Kidney (tissue), 14 donors: ENCODE results near the gene NKPD1. TPM values are rescaled to one million over a fixed set of nuclear protein-coding genes. Genes with fewer than 3 reads are reported as not detected.
A peak's percentile ranks its signal among the peaks of the same experiment; 100 is the strongest.

Source experiments
- DNase-seq, 5 donors: peaks; one replicate each; pipeline ENCODE4 v3.0.0-alpha.2; 2013 to 2020
- FAIRE-seq: peaks from 2 replicates; lab custom pipeline; 2012; peaks lifted over from hg19 to GRCh38; lab: Jason Lieb, UNC
- H3K27ac ChIP-seq, 2 donors: one replicate each; pipeline ENCODE4 v1.7.0; 2013; ENCODE audit warnings: low read depth in 2 of 2, low read length in 2 of 2, inconsistent platforms in 1 of 2
- H3K27me3 ChIP-seq: one replicate; pipeline ENCODE4 v1.7.1; 2013; ENCODE audit warnings: low read length, inconsistent platforms; ENCODE audit not compliant: control insufficient read depth, insufficient read depth
- H3K36me3 ChIP-seq, 3 donors: one replicate each; pipeline versions ENCODE4 v1.7.0 to v1.7.1; 2013; ENCODE audit warnings: low read length in 3 of 3, control low read depth in 1 of 3, inconsistent platforms in 1 of 3; ENCODE audit not compliant: insufficient read depth in 3 of 3, control insufficient read depth in 2 of 3
- H3K4me1 ChIP-seq, 3 donors: one replicate each; pipeline versions ENCODE4 v1.7.0 to v1.7.1; 2013; ENCODE audit warnings: low read length in 3 of 3, inconsistent platforms in 1 of 3, low read depth in 1 of 3; ENCODE audit not compliant: control insufficient read depth in 2 of 3, insufficient read depth in 2 of 3
- H3K4me3 ChIP-seq, 3 donors: one replicate each; pipeline versions ENCODE4 v1.7.0 to v1.8.1; 2013; ENCODE audit warnings: low read length in 3 of 3, control low read depth in 1 of 3, inconsistent platforms in 1 of 3
- H3K9ac ChIP-seq, 3 donors: one replicate each; pipeline versions ENCODE4 v1.7.0 to v1.7.1; 2013; ENCODE audit warnings: low read length in 3 of 3, control low read depth in 1 of 3, inconsistent platforms in 1 of 3
- H3K9me3 ChIP-seq, 3 donors: one replicate each; pipeline versions ENCODE4 v1.7.0 to v1.7.1; 2013; ENCODE audit warnings: low read length in 3 of 3, control low read depth in 1 of 3, inconsistent platforms in 1 of 3; ENCODE audit not compliant: control insufficient read depth in 2 of 3, insufficient read depth in 1 of 3
- intact Hi-C: fragments of 100-400 bp; cut with DNase I; formaldehyde crosslinking; loops from one replicate; pipeline ENCODE4 v1.11.1; 2022
- polyA plus RNA-seq: library from polyadenylated mRNA; stranded (reverse); fragments of 350-450 nt; fragmentation: Illumina TruSeq; extraction: RNeasy Lipid Tissue Mini Kit (QIAGEN cat#74804); gene quantifications from one replicate; pipeline ENCODE4 v1.2.3, GENCODE V29; 2014; ENCODE audit warnings: low read depth, low replicate concordance; ENCODE audit not compliant: insufficient read depth
- total RNA-seq: library from RNA; stranded (reverse); fragmentation: NEBNext Ultra II Directional; extraction: Animal tissue kit (Norgen Biotek cat#: 25700); gene quantifications from one replicate; pipeline ENCODE4 v1.2.1, GENCODE V29; 2021
- TF ChIP-seq, protein P1 (sequence below): IDR thresholded peaks from 3 replicates; pipeline ENCODE4 v1.5.1; 2012; ENCODE audit warnings: mild to moderate bottlenecking, moderate library complexity, borderline replicate concordance; ENCODE audit not compliant: insufficient read depth; ENCODE audit errors: extremely low read depth
- donor health status: control.
- donor health status: control.
- donor health status: control.
- donor health status: control.
- donor health status: control.
- donor health status: DM: yes; HTN: yes; CAD: no.
- donor health status: Normal renal cell carcinoma (clear cell type).

The NKPD1 gene
- total and polyA plus RNA-seq, 2 donors from 2014 or later = 0.09 TPM; not detected in 1

DNA sequence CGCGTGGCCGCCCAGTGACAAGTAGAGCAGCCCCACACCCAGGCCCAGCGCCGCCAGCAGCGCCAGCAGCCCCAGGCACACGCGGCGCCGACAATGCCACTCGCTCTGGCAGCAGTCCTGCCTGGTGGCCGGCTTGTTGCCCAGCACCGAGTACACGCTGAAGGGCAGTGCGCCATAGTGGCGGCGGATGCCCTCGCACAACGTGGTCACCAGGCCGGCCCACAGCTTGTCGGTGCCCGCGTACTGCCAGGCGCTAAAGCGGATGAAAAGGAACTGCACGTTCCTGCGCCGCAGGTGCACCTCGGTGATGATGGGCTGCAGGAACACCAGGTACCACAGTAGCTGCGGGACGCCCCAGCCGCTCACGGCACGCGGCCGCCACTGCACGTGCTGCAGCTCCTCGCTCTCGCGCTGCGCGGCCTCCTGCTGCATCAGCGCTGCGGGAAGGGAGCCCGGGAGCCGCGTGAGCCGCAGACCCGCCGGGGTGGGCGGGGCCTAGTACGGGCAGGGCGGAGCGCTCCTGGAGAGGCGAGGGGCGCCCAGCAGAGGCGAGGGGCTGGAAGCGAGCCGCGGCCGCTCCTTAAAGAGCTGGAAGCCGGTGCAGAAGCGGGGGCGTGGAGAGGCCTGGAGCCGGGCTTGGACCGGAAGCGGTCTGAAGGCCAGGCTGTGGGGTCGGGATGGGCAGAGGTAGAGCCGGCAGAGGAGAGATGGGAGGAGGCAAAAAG lies 7.3 kb downstream of the NKPD1 start:
- no peak for FAIRE-seq
- TF ChIP-seq, protein P1, sequence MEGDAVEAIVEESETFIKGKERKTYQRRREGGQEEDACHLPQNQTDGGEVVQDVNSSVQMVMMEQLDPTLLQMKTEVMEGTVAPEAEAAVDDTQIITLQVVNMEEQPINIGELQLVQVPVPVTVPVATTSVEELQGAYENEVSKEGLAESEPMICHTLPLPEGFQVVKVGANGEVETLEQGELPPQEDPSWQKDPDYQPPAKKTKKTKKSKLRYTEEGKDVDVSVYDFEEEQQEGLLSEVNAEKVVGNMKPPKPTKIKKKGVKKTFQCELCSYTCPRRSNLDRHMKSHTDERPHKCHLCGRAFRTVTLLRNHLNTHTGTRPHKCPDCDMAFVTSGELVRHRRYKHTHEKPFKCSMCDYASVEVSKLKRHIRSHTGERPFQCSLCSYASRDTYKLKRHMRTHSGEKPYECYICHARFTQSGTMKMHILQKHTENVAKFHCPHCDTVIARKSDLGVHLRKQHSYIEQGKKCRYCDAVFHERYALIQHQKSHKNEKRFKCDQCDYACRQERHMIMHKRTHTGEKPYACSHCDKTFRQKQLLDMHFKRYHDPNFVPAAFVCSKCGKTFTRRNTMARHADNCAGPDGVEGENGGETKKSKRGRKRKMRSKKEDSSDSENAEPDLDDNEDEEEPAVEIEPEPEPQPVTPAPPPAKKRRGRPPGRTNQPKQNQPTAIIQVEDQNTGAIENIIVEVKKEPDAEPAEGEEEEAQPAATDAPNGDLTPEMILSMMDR = no peak
- Histone ChIP-seq H3K9ac (no peak overlapping the region), H3K4me3 (peak overlapping the region in 1 of 3 donors; percentile 16), H3K9me3 (no peaks in the 10 kb centered on the region), H3K27me3 (peaks cover 12% of the 10 kb centered on the region), H3K27ac (no peak overlapping the region), H3K4me1 (peaks cover 0 to 18% (median 0%) of the 10 kb centered on the region in 3 donors), H3K36me3 (no peaks in the 10 kb centered on the region)
- peak; percentile 60 to 76 (median 75) for DNase-seq
- intact Hi-C loops = no loop called here

DNA sequence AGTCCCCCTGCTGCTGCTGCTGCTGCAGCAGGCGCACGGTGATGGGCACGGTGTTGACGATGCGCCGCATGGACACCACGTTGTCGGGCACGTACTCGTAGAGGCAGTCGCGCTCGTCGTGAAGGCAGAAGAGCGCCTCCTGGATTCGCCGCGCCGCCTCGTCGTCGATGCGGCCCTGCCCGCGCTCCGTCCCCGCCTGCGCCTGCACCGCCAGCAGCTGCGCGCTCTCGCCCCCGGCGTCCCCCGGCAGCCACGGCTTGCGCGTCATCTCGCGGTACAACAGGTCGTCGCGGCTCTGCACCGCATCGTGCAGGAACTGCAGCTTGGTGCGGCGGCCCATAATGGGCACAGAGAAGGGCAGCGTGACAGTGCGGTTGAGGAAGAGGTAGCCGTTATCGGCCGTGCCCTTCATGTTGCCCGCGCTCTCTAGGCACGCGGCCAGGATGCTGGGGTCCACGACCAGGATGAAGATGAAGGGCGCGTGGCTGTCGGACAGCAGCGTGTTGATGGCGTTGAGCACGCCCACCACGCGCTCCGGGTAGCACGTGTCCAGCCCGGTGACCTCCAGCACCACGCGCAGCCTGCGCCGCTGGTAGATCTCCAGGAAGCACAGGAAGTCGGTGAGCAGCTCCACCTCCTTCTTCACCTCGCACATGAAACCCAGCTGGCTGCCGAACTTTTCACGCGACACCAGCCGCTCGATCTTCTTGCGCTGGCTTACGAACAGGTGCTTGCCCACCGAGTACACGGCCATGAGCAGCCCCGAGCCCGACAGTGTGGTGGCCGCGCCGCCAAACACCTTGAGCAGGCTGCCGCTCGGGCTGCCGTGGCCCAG lies 8.1 kb downstream of the NKPD1 start:
- no peak overlapping the region for H3K4me3 ChIP-seq
- FAIRE-seq = no peak
- intact Hi-C loops = no loop called here

DNA sequence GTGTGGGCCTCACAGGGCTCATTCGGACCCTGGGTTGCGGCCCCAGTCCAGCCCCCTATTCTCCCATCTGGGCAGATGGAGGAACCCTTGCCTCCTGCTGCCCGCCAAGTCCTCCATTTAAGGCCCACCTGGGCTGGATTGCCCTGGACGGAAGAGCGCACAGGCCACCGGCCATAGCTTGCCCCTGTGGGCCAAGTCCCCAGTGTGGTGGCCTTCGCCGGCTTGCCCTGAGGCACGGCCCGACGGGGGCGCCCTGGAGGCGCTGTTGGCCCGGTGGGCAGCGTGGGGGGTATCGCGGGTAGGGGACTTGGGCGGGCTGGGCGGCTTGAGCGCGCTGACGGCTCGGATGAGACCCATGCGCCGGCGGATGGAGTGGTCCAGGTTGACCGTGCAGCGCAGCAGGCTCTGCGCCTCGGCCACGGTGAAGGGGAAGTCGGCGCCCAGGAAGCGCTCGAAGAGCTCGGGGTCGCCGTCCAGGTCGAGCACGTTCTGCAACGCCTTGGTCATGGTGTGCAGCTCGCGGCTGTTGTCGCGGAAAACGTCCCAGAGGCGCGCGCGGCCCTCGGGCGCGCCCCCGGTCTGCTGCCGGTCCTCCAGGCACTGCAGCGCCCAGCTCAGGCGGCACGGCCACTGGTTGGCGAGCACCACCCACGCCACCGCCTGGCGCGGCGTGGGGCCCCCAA lies 8.8 kb downstream of the NKPD1 start:
- TF ChIP-seq, protein P1 = no peak
- Histone ChIP-seq H3K9me3 (no peaks in the 10 kb centered on the region), H3K4me3 (no peak overlapping the region), H3K9ac (no peak overlapping the region), H3K4me1 (peaks cover 0 to 18% (median 0%) of the 10 kb centered on the region in 3 donors), H3K27ac (no peak overlapping the region), H3K27me3 (peaks cover 12% of the 10 kb centered on the region), H3K36me3 (no peaks in the 10 kb centered on the region)
- peak in 1 of 5 donors; percentile 52 for DNase-seq
- FAIRE-seq = no peak
- intact Hi-C loops = no loop called here

More for the DNA sequence above, 8.1 kb downstream of the NKPD1 start:
- TF ChIP-seq, protein P1 = no peak
- Histone ChIP-seq H3K27ac (no peak overlapping the region), H3K36me3 (no peaks in the 10 kb centered on the region), H3K9ac (no peak overlapping the region), H3K27me3 (peaks cover 12% of the 10 kb centered on the region), H3K4me1 (peaks cover 0 to 18% (median 0%) of the 10 kb centered on the region in 3 donors), H3K9me3 (no peaks in the 10 kb centered on the region)
- DNase-seq = peak in 4 of 5 donors; percentile 51 to 74 (median 62)
